Subcutaneous adipose tissue (tissue), 4 donors: ENCODE data around the gene ARHGAP10. TPM values are rescaled to one million over a fixed set of nuclear protein-coding genes. Genes with fewer than 3 reads are reported as not detected.

Experiments
- CTCF ChIP-seq: fragments of 450-650 bp; IDR thresholded peaks from one replicate; pipeline ENCODE4 v1.5.1; 2016; ENCODE audit warnings: low read depth, mild to moderate bottlenecking, control low read depth, antibody characterized with exemption, moderate library complexity
- total RNA-seq, 4 donors: library from RNA; depleted of rRNA; stranded (reverse); fragments of >200 nt; gene quantifications; one replicate each; pipeline ENCODE4 v1.1.0, GENCODE V29; 2016

ARHGAP10 gene
- total RNA-seq, 4 donors from 2014 or later, result 77.1 to 129 (median 98.1) TPM

GRCh38 chr4:147854154-147854553, 122.3 kb downstream of the ARHGAP10 start:
- no peak for TF ChIP-seq CTCF

- TF ChIP-seq CTCF, result no peak
These were observed 123.7 kb downstream of the ARHGAP10 start for GRCh38 chr4:147855571-147856009.

GRCh38 chr4:147860960-147861359, 129.1 kb downstream of the ARHGAP10 start:
- no peak for TF ChIP-seq CTCF

GRCh38 chr4:147862043-147862692, 130.3 kb downstream of the ARHGAP10 start:
- no peak for TF ChIP-seq CTCF

GRCh38 chr4:147863111-147863747, 131.3 kb downstream of the ARHGAP10 start:
- TF ChIP-seq CTCF, result no peak

- TF ChIP-seq CTCF, result no peak
These were observed 132.1 kb downstream of the ARHGAP10 start for GRCh38 chr4:147863808-147864472.

GRCh38 chr4:147864607-147865006, 132.7 kb downstream of the ARHGAP10 start:
- no peak for TF ChIP-seq CTCF
